ENCODE measurements around the gene RAB14.
A peak's percentile ranks its signal among the peaks of the same experiment; 100 is the strongest.
"Not testable (repeated sequence)": the region's sequence is repeated elsewhere in the genome, so short reads cannot be mapped to it uniquely, and the experiment has no call there.

Gene RAB14

DNA sequence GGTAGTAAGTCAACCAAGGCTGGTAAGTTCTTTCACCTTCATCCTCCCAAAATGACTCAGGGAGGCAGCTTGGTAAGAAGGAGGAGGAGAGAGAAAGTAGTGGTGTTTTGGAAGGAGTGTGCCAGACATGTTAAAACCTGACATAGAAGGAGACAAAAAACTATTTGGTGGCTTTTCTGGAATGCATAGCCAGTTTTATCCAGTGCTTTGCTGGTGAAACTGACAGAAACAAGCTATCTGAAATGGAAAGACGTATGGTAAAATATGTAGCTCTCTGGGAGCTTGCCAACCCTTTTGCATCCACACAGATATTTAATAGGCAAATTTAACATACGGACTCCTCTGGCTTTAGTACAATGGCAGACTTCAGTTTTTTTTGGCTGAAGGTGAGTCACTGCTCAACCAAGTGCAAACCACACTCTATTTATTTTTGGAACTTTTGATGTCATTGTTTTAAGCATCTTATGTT, 45.4 kb downstream of the RAB14 start:
- DNase-seq (ENCODE audit: low read depth) = no peak

DNA sequence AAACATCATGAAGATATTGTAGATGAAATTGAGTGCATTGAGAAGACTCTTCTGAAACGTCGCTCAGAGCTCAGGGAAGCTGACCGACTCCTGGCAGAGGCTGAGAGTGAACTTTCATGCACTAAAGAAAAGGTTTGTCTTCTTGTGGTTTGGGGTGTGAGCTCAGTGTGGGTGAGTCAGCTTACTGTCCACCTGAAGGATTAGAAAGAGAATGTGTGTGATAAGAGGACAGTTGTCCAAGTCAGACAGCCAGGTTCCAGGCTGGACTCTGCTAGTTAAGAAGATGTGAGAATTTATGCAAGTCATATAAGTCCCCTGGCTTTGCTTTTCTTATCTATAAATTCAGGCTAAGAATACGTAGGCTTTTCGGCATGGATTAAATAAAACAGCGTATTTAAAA, 46.9 kb downstream of the RAB14 start:
- DNase-seq (ENCODE audit: low read depth) = no peak

DNA sequence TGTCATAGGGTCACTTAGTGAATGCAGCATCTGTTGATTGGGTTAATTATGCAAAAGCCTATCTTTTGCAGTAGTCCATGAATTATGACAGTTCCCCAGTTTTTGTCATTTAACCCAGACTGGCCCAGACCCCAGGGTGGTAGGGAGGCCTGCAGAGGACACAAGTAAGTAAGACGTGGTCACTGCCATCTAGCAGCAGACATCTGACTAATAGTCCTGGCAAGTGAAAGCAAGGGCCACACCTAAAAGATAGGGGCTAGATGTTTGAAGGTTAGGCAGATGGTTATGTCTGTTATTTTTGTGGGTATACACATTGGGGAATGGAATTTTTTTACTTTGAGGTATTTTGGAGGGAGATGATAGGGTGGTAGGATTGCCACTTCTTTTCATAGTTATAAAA, 48.0 kb downstream of the RAB14 start:
- no peak for DNase-seq (ENCODE audit: low read depth)

DNA sequence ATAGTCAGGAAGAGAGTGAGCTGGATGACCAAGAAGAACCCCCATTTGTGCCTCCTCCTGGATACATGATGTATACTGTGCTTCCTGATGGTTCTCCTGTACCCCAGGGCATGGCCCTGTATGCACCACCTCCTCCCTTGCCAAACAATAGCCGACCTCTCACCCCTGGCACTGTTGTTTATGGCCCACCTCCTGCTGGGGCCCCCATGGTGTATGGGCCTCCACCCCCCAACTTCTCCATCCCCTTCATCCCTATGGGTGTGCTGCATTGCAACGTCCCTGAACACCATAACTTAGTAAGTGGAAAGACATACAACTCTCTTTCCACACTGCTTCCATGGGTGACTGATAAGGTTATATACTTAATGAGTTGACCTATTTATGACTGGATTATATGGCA, 51.5 kb downstream of the RAB14 start:
- DNase-seq (ENCODE audit: low read depth) = no peak

DNA sequence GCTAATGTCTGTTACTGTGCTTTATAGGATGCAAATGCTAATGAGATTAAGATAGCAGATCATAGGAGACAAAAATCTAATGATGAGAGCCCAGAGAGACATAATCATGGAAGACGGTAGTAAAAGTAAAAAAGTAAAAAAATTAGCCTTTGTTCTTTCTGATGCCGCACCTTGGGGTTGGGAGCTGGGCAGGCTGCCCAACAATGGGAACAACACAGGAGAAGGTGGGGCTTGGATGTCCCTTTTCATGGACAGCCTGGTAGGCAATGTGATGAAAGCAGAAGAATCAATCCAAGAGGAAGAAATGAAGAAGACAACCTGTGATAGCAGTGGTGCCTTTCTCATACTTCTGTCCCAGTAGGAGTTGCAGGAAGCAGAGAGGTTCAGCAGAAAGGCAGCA, 57.2 kb downstream of the RAB14 start:
- no peak for DNase-seq (ENCODE audit: low read depth)

DNA sequence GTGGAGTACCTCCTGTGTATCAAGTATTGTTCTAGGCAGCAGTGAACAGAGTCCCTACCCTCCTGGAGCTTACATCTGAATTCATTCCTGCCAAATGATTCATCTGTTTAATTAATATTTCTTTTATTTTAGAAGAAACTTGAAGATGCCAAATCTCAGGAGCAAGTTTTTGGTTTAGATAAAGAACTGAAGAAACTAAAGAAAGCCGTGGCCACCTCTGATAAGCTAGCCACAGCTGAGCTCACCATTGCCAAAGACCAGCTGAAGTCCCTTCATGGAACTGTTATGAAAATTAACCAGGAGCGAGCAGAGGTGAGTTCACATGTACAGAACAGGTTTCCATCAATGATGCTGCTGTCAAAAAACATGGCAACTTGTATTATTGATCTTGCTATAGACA, 57.9 kb downstream of the RAB14 start:
- no peak for DNase-seq (ENCODE audit: low read depth)

DNA sequence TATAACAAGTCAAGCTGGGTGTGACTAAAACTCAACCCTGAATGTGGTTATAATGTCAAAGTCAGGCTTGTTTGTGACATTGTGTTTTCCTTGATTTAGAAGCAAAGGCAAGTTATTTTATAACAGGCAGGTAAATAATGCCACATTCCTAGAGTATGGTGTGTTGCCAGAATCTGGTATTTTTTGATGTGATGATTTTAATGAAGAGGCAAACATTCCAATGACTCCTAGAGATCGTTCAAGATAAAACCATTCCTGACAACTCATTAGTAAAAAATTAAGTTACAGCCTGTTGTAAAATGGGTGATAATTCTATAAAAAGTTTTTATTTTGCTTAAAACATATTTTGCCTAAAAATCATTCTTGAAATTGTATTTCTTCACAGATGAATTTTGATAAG, 60.0 kb downstream of the RAB14 start:
- no peak for DNase-seq (ENCODE audit: low read depth)

DNA sequence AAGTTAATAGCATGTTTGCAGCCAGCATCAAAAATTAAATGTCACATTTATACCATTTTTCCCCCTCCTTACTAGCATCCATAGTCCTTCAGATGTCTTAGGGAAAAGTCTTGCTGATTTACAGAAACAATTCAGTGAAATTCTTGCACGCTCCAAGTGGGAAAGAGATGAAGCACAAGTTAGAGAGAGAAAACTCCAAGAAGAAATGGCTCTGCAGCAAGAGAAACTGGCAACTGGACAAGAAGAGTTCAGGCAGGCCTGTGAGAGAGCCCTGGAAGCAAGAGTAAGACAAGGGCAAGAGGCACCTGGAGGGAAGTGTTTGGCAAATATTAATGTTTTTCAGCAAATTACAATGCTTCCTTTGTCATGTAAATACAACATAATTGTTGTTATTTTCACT, 60.4 kb downstream of the RAB14 start:
- DNase-seq (ENCODE audit: low read depth) = no peak

DNA sequence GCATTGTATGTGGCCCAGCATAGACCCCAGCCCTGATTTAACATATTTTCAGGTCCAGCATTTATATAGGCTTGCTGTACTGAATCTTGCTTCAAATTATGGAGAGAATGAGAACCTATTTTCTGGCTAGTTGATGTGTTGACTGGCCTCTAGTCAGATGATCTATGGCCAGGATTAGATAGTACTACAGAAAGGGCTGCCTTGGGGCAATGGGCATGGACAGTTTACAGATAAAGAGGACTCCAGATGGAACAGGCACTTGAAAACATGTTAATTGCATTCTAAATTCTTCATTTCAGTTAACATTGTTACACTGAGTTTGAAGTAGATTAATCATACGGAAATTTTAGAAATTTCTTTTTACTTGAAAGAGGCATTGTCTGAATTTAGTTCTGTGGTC, 61.5 kb downstream of the RAB14 start:
- DNase-seq (ENCODE audit: low read depth) = no peak

DNA sequence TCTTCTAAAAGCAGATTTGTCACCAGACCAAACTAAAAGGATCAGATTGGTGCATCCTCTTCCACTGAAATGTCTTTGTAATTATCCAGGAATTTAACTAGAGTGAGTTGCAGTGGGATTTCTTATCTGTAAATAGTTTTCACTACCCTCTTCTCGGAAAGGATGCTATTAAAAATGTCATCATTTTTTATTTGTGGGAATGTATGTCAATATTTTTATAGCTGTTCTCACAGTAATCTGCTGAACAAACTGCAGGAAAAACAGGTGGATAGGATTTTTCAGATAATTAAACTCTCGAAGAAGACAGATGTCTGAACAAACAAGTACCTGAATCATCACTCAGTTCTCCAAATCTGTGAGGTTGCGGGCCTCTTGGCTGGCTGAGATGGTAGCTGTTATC, 62.7 kb downstream of the RAB14 start:
- no peak for DNase-seq (ENCODE audit: low read depth)

DNA sequence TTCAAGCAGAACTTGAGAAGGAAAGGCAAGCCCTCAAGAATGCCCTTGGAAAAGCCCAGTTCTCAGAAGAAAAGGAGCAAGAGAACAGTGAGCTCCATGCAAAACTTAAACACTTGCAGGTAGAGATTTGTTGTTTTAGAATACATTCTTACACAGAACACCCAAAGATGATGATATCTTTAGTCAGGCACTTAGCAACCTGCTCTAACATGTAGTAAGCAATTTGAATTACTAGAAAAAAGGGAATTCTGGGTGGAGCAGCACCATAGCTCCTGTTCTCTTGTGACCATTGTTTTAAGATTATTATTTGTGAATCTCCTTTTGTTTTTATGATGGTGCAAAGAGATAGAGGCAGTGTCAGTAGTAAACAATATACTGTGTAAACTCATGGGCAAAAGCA, 63.1 kb downstream of the RAB14 start:
- DNase-seq (ENCODE audit: low read depth) = no peak

DNA sequence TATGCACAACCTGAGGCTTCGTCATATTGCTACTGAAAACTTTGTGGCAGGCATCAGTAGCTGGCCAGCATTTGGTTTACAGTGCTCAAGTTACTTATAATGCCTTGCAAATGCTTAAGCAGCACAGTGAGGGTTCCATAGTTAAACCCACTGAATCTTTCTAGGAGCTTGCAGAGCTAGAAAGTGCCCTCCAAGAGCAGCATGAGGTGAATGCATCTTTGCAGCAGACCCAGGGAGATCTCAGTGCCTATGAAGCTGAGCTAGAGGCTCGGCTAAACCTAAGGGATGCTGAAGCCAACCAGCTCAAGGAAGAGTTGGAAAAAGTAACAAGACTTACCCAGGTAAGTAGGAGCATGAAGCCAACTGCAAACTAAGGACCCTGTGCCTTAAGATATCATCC, 66.0 kb downstream of the RAB14 start:
- no peak for DNase-seq (ENCODE audit: low read depth)

DNA sequence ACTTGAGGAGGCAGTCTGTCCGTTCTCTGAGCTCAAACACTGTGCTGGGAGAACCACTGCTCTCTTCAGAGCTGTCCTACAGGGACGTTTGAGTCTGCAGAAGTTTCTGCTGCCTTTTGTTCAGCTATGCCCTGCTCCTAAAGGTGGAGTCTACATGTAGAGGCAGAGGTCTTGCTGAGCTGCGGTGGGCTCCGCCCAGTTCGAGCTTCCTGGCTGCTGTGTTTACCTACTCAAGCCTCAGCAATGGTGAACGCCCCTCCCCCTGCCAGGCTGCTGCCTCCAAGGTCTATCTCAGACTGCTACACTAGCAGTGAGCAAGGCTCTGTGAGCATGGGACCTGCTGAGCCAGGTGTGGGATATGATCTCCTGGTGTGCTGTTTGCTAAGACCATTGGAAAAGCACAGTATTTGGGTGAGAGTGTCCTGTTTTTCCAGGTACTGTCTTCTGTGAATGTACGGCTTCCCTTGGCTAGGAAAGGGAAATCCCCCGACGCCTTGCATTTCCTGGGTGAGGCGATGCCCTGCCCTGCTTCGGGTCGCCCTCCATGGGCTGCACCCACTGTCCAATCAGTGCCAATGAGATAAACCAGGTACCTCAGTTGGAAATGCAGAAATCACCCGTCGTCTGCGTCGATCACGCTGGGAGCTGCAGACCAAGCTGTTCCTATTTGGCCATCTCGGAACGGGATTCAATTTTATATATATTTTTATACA, 68.4 kb downstream of the RAB14 start:
- peak; percentile 39 for DNase-seq (ENCODE audit: low read depth)

DNA sequence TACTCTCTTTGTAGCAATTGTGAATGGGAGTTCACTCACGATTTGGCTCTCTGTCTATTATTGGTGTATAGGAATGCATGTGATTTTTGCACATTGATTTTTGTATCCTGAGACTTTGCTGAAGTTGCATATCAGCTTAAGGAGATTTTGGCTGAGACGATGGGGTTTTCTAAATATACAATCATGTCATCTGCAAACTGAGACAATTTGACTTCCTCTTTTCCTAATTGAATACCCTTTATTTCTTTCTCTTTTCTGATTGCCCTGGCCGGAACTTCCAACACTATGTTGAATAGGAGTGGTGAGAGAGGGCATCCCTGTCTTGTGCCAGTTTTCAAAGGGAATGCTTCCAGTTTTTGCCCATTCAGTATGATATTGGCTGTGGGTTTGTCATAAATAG, 72.3 kb downstream of the RAB14 start:
- not testable (repeated sequence) for DNase-seq (ENCODE audit: low read depth)
